Transverse colon (tissue), 4 donors: Measurements from ENCODE around the gene OTOG.

Experiments used
- CTCF ChIP-seq, 5 experiments: fragments of 200-600 bp in 3 of 5; fragments of 450-650 bp in 2 of 5; sonication (generic) in 3 of 5; IDR thresholded peaks; 1 replicate in 2 of 5; 2 replicates in 3 of 5; pipeline ENCODE4 v1.5.1; 2016 to 2017; ENCODE audit warnings: antibody characterized with exemption in 5 of 5, inconsistent platforms in 3 of 5, mild to moderate bottlenecking in 2 of 5, moderate library complexity in 1 of 5
- POLR2A ChIP-seq: fragments of 450-650 bp; IDR thresholded peaks from one replicate; pipeline ENCODE4 v1.6.1; 2016; ENCODE audit warnings: antibody characterized with exemption, mild to moderate bottlenecking, moderate library complexity
- POLR2AphosphoS5 ChIP-seq, 3 donors: sonication (generic); formaldehyde crosslinking; IDR thresholded peaks; one replicate each; pipeline ENCODE4 v1.6.1; 2016; ENCODE audit warnings: antibody characterized with exemption in 3 of 3

DNA sequence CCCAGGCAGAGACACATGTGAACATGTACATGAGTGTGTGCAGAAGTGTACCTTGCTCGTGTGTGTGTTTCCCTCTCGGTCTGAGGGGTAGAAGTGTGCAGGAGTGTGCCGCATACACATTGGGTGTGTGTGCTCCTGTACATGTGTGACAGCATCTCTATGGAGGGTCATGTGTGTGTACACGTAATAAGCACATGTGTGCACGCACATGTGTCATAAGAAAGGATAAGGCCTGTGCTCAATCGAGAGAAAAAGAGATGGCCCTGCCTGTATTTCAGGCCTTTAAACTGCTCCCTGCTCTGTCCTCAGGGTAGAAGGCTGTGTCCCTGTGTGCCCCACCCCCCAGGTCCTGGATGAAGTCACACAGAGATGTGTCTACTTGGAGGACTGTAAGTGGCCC lies 61.8 kb downstream of the OTOG start:
- TF ChIP-seq CTCF (IDR thresholded peaks at IDR 0.05) (no peak), POLR2A (no peak), POLR2AphosphoS5 (IDR thresholded peaks at IDR 0.05) (no peak)
